NCI-H2029 (cell line): ENCODE measurements around the gene RPS19BP1.
"Not testable (repeated sequence)": the region's sequence is repeated elsewhere in the genome, so short reads cannot be mapped to it uniquely, and the experiment has no call there.

Experiments
- DNase-seq: peaks from one replicate; lab custom pipeline; 2025; lab: John Stamatoyannopoulos, UW

The RPS19BP1 gene

DNA sequence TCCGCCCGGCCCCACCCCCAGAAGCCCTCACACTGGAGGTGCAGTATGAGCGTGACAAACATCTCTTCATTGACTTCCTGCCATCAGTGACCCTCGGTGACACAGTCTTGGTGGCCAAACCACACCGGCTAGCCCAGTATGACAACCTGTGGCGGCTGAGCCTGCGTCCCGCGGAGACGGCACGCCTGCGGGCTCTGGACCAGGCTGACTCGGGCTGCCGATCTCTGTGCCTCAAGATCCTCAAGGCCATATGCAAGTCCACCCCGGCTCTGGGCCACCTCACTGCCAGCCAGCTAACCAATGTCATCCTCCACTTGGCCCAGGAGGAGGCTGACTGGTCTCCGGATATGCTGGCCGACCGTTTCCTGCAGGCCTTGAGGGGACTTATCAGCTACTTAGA lies 18.8 kb downstream of the RPS19BP1 start:
- DNase-seq = no peak

DNA sequence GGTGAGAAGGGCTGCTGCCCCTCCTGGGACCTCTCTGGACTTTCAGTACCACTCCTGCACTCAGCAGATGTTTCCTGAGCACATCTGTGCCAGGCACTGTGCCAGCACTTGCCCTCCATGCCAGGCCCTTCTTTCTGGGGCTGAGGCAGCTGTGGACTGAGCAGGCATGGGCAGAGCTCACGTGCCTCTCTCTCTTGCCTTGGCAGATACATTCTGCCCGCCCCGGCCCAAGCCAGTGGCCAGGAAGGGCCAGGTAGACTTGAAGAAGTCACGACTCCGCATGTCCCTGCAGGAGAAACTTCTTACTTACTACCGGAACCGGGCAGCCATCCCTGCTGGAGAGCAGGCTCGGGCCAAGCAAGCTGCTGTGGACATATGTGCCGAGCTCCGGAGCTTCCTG lies 20.5 kb downstream of the RPS19BP1 start:
- no peak for DNase-seq

DNA sequence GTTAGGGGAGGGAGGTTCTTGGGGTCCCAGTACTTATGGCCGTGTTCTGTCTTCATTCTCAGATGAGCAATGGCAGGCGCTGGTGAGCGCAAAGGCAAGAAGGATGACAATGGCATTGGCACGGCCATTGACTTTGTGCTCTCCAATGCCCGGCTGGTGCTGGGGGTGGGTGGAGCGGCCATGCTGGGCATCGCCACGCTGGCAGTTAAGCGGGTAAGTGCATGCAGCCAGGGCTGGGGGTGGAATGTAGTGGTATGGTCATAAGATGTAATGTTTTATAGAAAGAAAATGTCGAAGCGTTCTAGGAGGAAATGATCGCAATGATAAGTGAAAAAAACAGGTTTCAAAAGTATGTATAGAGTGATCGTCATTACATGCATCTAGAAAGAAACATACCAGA lies 21.3 kb downstream of the RPS19BP1 start:
- DNase-seq = no peak

DNA sequence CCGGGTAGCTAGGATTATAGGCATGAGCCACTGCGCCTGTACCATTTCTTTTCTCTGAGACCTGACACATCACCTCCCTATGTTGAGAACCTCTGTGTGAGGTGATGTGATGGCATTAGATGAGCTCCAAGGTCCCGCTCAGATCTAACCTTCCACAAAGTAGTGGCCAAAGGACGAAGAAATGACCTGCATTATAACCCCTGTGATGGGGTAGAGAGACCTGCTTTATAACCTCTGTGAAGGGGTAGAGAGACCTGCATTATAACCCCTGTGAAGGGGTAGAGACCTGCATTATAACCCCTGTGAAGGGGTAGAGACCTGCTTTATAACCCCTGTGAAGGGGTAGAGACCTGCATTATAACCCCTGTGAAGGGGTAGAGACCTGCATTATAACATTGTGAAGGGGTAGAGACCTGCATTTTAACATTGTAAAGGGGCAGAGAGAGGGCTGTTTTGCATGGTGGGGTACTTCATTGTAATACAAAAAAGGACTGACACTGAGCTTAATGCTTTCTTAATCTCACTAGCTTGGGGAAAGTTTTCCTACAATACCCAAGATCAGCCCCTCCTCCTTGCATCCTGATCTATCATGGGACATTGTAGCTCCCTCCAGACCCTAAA lies 21.9 kb downstream of the RPS19BP1 start:
- DNase-seq = no peak

DNA sequence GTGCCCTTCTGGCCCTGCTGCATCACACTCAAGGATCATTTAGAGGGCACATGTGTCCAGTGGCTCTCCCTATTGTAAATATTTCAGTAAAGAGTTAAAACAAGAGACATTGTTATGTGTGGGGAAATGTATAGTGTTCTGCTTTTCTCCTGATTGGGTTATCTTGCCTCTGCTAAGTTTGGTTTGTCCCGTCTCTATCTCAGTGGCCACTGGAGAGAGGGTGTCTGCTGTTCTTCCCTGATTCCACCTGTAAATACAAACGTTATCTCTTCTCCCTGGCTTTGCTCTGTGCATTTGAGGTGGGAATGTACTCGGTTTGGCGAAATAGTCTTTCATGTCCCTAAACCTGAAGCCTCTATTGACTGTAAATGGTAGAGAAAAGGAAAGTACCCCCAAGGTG lies 24.2 kb downstream of the RPS19BP1 start:
- no peak for DNase-seq

DNA sequence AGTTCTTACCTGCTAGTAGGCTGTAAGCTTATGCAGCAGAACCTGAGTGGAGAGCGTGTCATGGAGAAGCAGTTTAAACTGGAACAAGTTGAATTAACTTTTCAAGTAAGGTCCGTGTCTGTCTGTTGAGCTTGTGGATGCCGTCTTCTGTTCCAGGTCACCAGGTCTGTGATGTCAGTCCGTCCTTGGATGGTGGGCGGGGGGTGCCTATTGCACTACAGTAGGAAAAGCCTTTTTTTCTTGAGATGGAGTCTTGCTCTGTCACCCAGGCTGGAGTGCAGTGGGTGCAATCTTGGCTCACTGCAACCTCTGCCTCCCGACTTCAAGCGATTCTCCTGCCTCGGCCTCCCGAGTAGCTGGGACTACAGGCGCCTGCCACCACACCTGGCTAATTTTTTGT lies 25.5 kb downstream of the RPS19BP1 start:
- DNase-seq = not testable (repeated sequence)

DNA sequence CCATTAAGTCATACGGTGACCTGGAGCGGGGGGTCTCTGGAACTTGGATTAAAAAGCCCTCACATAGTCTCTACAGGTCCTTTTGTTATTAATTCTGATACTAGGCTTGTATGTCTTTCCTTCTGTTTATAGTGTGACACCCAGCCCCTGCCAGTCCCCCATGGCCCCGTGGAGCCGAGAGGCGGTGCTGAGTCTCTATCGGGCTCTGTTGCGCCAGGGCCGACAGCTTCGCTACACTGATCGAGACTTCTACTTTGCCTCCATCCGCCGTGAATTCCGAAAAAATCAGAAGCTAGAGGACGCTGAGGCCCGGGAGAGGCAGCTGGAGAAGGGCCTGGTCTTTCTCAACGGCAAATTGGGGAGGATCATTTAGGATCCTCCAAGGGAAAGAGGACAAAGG lies 28.5 kb downstream of the RPS19BP1 start:
- DNase-seq = no peak

DNA sequence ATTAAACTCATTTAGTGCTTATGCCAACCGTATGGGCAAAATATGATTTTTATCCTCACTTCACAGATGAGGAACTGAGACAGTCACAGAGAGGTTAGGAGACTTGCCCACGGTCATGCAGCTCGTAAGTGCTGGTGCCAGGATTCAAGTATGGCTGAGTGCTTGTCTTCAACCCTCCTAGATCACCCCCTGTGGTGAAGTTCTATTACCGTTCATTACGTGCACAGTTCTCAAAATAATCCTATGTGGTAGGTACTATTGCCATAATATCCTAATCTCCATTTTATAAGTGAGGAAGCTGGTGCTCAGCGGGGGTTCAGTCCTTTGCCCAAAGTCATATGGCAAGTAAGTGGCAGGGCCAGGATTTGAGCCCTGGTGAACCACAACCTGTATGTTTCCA lies 28.9 kb downstream of the RPS19BP1 start:
- DNase-seq = no peak

DNA sequence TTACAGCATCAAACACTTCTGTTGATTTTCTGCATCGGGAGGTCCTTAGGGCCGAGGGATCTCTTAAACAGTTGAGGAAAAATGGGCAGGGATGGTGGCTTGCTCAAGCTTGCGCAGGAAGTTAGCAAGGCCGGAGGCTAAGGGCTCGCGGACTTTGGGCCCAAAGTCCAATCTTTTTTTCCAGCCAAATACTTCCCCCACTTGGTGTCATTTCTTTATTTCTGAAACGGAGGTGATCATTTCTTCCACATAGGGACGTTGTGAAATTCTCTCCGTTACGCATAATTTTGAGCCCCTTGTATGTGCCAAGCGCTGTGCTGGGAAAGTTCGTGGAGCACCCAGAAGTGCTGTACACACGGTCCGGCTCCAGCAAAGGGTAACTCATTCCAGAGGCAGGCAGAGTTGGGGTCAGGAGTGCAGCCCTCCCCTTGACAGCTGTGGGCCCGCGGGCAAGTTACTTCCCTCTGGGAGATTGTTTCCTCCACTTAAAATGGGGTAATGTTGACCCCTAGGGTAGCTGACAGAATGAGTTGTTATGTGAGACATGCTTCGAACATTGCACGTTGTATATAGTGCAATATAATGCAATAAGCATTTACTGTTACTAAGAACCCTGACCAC lies 29.6 kb downstream of the RPS19BP1 start:
- DNase-seq = no peak

DNA sequence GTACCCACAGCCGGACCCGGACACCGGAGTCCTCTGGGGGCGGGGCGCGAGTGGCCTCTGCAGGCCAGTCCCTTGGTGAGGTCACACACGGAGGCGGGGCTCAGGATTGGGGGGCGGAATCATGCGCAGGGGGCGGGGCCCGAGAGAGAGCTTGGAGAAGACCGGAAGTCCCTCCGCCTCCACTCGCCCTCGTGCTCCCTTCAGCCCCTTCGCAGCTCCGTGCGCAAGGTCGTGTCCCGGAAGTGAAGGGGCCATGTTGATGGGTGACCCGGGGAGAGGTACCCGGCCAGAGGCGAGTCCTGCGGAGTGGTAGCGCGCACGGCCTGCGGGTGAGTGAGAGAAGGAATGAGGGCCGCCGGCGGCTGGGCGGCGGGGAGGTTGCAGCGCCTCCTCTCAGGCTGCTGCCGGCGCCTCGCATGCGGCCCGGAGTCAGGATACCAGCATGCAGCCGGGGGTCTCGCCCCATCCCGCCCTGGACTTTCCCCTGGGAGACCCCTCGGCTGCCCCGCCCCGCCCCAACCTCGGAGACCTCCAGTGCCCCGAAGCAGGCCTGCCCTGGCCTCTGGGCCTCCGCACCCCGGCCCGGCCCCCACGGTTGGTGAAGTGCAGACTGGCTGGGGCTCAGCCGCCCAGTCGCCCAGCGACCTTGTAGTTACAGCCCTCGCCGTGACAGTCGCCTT lies 30.3 kb downstream of the RPS19BP1 start, which contains the start of gene MIEF1:
Gene MIEF1 (plus strand): TSS at position 182 of the 680 bp plus-strand sequence. CDS start 9,005 bp downstream, outside the sequence.
- peak; percentile 95 for DNase-seq

DNA sequence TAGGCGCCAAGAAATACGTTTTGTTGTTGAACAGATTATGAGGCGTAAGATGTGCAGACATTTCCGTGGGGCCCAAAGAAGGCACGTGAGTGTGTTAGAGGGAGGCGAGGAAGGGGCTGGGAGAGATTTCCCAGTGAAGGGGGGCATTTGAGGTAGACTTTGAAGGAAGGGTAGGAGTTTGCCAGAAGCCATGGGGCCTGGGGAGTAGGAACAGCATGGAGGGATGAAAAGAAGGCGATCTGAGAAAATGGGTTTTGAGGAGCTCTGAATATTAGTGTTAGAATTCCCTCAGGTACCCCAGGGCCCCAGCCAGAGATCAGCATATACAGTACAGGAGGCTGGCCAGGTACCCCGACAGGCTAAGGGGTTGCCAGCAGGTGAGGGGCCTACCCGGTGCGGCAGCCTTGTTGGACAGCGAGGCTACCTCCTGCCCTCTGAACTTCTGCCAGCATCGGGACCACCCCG lies 30.9 kb downstream of the RPS19BP1 start:
- no peak for DNase-seq

DNA sequence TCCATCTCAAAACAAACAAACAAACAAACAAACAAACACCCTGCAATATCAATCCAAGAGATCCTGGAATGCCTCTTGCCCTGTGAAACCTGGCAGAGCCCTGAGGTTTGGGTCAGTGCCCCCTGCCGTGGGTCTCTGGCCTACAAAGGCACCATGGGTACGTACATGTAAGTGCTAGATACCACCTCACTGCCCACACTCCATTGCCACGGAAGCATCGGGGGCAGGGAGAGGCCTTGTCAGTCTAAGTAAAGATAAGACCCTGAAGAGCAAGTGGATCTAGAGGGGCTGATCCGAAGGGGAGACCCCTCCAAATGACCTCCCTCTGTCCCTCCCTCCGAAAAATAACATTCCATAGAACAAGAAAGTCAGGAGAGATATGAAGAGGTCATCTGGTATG lies 32.4 kb downstream of the RPS19BP1 start:
- no peak for DNase-seq

DNA sequence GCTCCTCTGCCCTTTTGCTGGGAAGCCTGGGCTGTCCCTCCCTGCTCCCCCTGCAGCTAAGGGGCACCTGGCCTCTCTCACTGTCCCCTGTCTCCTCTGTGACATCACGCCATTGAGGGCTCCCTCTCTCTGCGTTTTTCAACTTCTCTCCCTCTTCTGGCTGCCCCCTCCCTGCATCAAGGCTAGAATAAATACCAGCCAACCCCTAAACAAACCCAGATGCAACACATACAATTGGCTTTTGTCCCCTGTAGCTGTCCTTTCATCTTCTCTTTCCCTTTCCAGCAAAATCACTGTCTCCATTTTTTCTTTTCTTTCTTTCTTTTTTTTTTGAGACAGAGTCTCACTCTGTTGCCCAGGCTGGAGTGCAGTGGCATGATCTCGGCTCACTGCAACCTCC lies 33.7 kb downstream of the RPS19BP1 start:
- DNase-seq = peak; percentile 12

DNA sequence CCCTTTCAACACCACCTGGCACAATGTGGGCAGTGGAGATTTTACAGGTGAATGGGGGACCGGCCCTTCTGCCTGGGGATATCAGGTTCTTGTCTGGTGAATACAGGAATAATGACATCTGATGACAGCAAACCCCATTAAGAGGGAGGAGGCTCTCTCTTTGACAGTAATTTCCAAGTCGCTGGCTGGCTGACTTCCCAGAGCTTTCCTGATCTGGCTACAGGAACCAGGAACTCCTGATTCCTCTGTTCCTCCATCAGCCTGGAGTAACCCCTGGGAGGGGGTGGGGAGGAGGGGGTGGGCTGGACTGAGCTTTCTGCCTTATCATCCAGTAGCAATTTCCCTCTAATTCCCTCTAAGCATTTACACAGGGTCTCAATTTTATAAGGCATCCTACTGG lies 34.2 kb downstream of the RPS19BP1 start:
- peak; percentile 61 for DNase-seq

DNA sequence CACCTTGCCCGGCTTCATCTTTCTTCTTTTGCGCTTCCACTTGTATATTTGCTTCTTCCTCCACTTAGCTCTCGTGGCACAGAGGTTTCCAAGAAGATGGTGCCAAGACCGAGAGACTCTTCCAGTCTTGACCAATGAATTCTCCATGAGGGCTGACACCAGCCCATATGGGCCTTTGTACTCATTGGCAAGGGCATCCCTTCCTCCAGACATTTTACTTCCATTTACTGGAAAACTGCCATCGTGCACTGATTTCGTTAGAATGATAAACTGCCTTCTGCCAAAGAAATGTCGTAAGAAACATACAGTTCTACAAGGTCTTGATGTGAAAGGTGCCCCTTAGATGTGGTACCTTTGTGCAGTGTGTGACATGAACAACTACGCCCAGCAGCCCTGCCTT lies 35.1 kb downstream of the RPS19BP1 start:
- DNase-seq = no peak

DNA sequence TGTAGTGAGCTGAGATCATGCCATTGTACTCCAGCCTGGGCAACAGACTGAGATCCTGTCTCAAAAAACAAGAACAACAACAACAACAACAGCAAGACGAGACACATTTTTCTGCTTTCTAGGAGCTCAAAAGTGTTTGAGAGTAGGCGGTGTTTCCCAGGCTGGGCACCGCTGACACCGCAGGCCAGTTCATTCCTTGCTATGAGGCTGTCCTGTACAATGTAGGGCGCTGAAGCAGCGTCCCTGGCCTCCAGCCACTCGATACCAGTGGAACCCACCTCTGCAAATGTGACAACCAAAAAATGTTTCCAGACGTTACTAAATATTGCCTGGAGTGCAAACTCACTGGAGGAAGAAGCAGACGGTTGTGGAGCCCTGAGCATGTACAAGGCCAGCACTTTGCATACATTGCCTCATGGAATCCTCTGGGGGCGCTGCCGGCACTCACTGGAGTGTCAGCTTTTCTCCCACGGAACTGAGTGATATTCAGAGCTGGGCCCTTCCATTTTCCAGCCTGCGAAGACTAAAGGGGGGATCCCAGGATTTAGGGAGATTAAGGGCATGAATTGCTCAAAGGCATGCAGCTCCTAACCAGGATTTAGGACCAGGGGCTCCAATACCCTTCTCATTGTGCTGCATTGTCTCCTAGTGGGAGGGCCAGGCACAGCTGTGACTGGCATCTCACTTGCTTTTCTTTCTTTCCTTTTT lies 36.3 kb downstream of the RPS19BP1 start:
- peak; percentile 22 for DNase-seq

DNA sequence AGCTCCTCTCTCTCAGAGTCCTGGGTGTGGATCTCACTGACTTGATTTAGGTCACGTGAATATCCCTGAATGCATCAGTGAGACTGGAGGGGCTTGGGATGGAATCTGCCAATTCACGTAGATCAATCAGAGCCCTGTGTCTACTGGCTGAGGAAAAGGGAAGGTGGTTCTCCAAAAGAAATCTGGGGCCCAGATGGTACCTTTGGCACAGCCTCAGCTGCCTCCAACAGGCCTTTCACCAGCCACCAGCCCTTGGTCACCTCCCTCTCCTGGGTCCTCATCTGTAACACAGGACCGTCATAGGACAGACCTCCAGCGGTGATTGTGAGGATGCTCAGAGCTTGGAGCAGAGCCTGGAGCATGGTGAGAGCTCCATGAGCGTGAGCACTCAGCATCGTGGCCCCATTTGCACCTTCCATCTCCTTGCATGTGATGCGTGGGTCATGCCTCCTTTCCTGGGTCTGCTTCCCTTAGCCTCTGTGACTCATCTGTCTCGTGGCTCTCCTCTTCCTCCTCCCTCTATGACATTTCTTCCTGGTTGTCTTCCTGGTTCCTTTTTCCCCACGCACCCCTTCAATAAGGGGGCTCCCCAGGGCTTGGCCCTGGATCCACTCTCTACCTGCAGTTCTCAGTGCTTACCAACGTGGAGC lies 38.0 kb downstream of the RPS19BP1 start:
- DNase-seq = no peak

DNA sequence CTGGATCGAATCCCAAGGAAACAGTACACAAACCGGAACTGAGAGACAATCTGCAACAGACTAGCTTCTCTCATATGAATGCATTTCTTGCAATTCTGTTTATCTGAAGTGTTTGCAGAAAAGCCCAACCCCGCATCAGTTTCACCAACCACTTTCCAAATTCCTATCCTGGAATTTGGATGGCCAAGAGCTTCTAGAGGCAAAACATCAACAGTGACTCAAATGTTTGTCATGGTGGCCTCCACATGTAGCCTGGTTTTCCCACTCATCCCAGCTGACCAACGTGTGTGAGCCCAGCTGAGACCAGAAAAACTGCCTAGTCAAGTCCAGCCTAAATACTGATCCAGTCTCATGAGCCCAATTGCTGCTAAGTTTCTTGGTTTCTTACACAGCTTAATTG lies 38.8 kb downstream of the RPS19BP1 start:
- DNase-seq = no peak

DNA sequence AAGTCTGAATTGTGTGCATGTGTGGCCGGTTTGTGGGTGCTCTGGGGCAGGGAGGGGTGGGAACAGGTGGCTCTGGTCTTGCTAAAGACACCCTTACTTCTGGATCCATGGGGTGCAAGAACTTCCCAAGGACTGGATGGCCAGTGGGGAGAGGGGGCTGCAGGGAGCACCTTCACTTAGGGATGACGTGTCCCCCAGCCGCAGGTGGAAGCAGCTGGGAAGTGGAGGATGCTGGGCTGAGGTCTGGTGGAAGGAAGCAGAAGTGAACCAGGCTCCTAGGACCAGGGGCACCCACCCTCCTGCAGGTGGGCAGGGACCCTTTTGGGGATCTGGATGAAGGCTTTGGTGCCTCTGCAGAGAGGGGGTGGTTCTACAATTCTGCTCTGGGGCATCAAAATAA lies 40.4 kb downstream of the RPS19BP1 start:
- DNase-seq = no peak

DNA sequence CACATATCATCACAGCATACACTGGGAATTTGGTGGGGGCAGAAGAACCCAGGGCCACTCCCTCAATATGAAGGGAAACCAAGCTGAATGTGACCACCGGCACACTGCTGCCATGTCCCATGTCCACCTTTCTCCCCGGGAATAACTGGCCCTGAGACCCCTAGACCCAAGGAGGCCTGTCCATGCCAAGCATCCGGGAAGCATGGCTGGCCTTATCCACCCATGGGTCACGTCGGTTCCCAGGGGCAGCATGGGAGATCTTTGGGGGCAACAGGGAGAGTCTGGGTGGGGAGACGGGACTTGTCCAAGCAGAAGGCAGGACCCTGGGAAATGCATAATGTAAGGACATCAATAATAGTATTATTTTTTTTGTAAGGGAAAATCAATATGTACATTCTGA lies 40.9 kb downstream of the RPS19BP1 start:
- no peak for DNase-seq

DNA sequence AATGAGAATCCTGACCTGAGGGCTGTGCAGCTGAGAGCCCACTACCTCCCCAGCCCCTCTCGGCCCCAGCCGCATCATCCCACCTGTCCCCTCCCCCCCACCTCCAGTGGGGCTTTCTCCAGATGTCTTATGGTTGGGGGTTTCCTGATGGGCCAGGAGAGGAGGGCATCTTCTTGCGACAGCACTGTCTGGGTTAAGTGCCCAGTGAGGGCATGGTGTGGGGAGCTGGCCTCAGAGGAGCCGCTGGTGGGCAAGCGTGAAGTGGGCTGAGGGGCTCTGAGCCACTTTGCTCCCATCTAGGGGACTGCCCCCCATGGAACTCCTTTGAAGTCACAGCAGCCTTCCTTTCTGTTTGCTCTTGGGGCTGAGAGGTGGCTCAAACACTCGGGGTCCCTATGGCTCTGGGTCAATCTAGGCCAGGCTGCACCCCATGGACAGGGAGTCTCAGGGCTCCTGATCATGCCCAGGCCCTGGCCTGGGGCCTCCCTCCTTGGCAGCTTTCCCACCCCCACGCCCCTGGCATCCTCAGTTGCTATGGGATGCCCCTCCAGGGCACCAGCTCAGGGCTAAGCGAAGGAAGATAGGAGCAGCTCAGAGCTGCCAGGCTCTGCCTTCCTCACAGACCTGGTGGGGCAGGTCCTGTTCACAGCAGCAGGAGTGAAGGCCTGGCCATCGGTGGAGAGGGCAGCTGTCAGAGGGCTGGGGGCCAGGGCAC lies 41.4 kb downstream of the RPS19BP1 start:
- DNase-seq = no peak
